NCI-H1092 (cell line): Measurements from ENCODE around the gene CNDP1.

Experiments
- DNase-seq: peaks from one replicate; lab custom pipeline; 2025; lab: John Stamatoyannopoulos, UW

CNDP1 gene

DNA sequence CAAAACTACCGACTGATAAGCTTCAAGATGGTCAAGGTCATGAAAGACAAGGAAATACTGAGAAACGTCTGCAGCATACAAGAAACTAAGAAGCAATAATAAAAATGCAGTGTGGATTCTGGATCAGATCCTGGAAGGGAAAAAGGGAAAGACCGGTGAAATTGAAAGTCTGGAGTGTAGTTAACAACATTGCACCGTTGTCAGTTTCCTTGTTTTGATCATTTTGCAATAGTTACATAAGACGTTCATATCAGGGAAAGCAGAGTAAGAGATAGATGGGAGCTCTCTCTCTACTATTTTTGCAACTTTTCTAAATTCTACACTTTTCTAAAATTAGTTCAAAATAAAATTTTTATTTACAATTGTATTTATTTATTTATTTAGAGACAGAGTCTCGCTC, 48.3 kb downstream of the CNDP1 start:
- DNase-seq = no peak

DNA sequence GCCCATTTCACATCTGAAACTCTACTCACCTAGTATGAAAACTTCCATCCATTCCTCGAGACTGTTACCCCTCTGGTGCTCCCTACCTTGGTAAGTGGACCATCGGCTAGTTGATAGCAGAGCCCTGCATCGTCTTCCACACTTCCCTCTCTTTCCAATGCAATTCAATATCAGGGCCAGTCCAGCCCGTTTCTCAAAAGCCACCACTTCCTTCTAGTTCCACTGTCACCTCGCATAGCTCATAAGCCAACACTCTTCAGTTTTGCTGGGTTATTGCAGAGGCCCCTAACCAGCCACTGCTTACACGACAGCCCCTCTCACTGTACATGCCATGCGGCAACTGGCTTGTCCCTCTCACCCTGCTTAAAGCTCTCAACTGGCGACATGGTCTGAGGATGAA, 53.1 kb downstream of the CNDP1 start:
- DNase-seq = no peak

DNA sequence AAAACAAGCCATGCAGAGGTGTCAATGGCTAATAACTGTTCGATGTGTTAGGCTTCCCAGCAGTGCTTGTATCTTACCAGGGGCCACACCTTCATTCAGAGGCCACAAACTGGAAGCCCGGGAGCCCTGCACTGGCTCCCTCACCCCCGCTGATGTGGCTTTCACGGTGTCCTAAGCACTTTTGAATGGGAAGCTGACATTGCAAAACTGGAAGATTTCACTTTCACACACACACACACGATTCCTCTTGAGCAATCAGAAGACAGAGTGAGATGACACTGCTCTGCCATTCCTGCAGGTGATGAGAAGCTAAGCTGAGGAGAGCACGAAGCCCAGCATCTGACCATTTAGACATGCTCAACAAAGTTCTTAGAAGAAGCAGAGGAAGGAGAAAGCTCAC, 54.7 kb downstream of the CNDP1 start:
- no peak for DNase-seq

DNA sequence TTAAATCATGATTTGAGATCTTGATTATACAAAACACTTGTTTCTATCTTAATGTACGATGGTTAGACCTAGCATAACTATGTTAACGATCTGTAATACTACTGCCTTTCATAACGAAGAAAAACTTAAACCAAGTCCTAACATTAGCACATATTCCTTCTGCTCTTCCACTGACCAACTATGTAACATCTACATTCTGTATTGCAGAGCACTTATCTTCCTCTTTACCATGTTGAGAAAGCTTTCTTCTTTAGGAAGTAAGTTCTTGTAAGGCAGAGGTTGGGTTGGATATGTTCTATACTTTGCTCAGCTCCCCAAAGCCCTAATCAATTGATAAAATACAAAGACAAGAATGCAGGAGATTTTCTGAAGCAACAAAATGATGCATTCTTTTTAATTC, 55.5 kb downstream of the CNDP1 start:
- no peak for DNase-seq

GRCh38 chr18:74590671-74591070, 56.4 kb downstream of the CNDP1 start:
- DNase-seq = no peak

DNA sequence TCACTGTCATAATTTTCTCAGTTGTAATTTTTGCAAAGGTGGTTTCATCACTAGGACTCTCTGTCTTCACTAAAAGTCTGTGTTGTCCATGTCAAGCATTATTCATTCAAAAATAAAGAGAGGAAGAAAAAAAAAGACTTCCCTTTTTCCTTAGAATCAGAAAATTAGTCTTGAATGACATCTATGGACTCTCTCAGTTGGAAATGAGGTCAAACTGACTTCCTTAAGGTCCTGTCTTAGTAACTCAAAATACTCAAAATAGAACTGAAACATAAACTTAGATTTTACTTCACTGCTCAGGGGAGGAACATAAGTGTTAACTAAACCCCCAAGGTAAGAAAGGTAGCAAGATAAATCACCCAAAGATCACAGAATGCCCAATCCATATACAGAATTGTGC, 61.1 kb downstream of the CNDP1 start:
- no peak for DNase-seq

- no peak for DNase-seq
Measured at GRCh38 chr18:74597034-74597661, 62.8 kb downstream of the CNDP1 start.

GRCh38 chr18:74597662-74598349, 63.5 kb downstream of the CNDP1 start, which contains the start of gene ZNF407:
TSS of gene ZNF407 (plus strand) at chr18:74597870. CDS start at chr18:74631020, 33,150 bp downstream.
- peak; percentile 91 for DNase-seq

DNA sequence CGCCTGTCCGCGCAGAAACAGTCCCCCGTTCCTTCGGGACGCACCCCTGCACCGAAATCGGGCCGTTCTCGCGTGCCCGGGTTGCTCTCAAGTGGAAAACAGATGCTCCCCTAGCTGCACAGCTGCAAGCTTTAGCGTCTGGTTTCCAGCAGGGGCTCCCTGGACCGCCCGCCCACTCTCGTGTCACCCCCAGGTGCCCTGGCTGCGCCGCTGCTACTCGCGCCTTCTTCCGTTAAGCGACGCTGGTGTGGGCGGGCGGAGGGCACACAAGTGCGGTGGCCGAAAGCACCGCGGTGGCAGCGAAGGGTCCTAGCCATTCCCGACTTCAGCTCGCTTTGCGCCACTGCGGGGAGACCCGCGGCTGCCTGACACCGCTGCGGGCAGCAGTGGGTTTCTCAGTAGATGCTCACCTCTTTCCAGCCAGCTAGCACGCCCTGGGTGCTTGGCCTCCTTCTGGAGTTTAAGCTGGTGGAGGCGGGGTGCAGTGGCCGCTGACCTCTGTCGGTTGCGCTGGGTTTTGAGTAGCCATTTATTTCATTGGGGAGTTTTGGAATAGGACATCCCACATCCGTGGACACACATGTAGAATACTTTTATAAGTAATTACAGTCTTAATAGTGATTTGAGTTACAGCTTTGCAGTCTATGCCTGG, 64.2 kb downstream of the CNDP1 start:
- DNase-seq = peak; percentile 70

DNA sequence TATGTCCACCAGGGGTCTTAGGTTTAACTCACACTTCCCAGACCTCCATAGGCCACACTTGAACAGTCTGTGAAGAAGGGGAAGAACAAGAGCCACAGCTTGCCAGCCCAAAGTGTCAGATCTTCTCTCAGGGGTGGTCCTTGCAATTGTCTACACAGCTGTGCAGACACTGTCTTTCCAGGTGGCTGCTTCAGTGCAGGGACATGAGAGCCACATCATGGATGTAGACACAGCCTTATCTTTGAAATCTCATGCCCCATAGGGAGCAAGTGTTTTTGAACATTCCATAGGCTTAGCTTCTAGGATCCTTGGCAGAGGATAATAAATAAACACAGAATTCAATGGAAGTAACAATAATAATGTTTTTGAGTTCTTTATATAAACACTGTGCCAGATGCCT, 70.1 kb downstream of the CNDP1 start:
- DNase-seq = no peak

DNA sequence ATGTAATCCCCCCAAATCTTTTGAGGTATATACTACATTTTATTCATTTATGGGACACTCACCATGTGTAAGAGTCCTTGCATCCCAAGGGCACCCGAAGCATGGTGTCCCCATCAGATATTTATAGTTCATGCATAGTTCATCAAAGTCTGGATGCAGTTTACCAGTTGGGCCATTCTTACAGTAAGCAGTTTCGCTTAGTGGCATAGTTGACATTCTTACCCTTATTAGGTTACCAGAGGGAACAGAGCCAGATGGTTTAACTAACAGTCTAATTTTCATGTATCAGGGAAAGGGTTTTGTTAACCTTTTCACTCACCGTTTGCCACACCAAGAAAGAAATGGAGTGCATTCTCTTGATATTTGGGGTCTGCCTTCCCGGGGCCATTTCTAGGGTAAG, 70.5 kb downstream of the CNDP1 start:
- no peak for DNase-seq

DNA sequence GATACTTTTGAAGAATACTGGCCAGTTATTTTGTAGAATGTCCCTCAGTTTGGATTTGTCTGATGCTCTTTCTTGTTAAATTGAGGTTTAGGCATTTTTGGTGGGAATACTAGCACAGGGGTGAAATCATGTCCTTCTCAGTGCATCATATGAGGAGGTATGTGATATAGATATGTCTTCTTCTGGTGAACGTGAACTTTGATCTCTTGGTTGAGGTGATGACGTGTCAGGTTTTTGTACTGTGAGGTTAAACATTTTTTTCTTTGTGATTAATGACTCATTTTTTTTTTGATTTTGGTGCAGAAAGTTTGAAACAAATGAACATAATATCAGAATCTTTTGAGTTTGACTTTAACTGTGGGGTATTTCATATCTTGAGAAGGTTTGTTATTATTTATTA, 74.4 kb downstream of the CNDP1 start:
- no peak for DNase-seq

DNA sequence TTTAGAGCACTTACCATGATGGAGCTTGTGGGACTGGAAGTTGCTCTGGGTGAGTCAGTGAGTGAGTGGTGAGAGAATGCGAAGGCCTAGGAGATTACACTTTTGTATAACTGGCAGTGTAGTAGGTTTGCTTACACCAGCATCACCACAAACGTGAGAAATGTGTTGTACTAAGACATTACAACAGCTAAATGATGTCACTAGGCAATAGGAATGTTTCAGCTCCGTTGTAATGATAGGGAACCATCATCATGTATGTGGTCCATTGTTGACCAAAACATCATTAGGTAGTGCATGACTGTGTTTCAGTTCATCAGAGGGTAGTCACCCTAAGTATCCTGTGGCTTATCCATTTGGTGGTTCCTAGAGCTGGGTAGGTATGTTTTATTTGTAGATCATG, 75.2 kb downstream of the CNDP1 start:
- DNase-seq = no peak

DNA sequence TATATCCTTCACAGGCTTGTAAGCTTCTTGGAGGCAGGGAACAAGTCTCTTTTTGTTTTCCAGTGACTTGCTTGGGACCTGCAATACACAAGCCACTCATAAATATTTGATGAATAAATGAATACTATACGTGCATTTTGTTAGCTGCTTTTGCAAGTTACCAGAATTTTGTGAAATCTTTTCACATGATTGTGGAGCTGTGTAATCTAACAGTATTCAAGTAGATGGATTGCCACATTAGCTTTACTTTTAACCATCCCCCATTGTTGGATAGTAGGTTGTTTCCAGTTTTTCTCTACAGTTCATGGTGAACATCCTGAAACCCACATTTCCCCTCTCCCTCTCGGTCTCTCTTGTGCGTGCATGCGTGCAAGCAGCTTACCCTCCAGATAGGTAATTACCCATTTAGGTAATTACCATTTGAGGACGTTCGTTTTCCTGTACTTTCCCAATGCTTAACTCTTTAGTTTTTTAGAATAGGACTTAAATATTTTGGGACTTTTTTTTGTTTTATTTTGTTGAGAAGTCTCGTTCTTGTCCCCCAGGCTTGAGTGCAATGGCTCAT, 75.8 kb downstream of the CNDP1 start:
- no peak for DNase-seq

- no peak for DNase-seq
Measured at GRCh38 chr18:74610860-74611259, 76.6 kb downstream of the CNDP1 start.

- DNase-seq = no peak
Measured at GRCh38 chr18:74611765-74612164, 77.5 kb downstream of the CNDP1 start.

- DNase-seq = no peak
Measured at GRCh38 chr18:74613381-74613780, 79.1 kb downstream of the CNDP1 start.

- DNase-seq = no peak
Measured at GRCh38 chr18:74616494-74616893, 82.2 kb downstream of the CNDP1 start.

GRCh38 chr18:74617486-74617885, 83.2 kb downstream of the CNDP1 start:
- no peak for DNase-seq

GRCh38 chr18:74622072-74622471, 87.8 kb downstream of the CNDP1 start:
- DNase-seq = no peak

GRCh38 chr18:74623047-74623816, 88.9 kb downstream of the CNDP1 start:
- DNase-seq = no peak

DNA sequence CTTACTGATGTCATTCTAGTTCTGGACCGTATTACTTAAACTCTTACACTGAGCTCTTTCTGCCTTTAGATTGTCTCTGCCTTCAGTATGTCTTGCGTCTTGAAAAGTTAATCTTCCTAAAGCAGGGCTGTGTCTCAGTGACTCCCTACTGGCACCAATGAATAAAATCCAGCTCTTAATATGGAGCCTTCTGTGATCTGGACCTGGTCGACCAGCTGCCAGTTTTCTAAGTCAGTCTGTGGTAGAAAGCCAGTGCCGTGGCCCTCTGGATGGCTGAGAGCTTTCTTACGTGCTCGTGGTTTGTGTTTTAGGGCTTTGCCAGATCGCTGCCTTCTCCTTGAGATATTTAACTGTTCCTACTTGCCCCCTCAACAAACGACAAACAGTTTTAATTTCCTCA, 90.2 kb downstream of the CNDP1 start:
- no peak for DNase-seq
